Vagina (tissue), 2 donors: ENCODE measurements around the gene OR8S1.

ENCODE experiments used
- CTCF ChIP-seq, 3 experiments: fragments of 450-650 bp in 2 of 3; fragments of 200-600 bp in 1 of 3; sonication (generic) in 1 of 3; IDR thresholded peaks; one replicate each; pipeline ENCODE4 v1.5.1; 2017 to 2019; ENCODE audit warnings: antibody characterized with exemption in 3 of 3, mild to moderate bottlenecking in 2 of 3, moderate library complexity in 2 of 3
- POLR2A ChIP-seq, 2 donors: fragments of 450-650 bp; IDR thresholded peaks; one replicate each; pipeline ENCODE4 v1.6.1; 2017; ENCODE audit warnings: antibody characterized with exemption in 2 of 2, mild to moderate bottlenecking in 2 of 2, moderate library complexity in 2 of 2
- POLR2AphosphoS5 ChIP-seq, 2 donors: sonication (generic); formaldehyde crosslinking; IDR thresholded peaks; one replicate each; pipeline ENCODE4 v1.9.0; 2017; ENCODE audit warnings: antibody characterized with exemption in 2 of 2, mild to moderate bottlenecking in 2 of 2, low read depth in 1 of 2; ENCODE audit not compliant: insufficient read depth in 1 of 2

GRCh38 chr12:48510111-48510510 is 15.3 kb upstream of the OR8S1 start:
- TF ChIP-seq CTCF (IDR thresholded peaks at IDR 0.05), result no peak
- TF ChIP-seq POLR2AphosphoS5 (IDR thresholded peaks at IDR 0.05; ENCODE audit: insufficient read depth in 1 of 2, low read depth in 1 of 2), result no peak
- no peak for TF ChIP-seq POLR2A (IDR thresholded peaks at IDR 0.05)
